SK-MEL-5 (cell line): Measurements from ENCODE around the gene ADGRG6. TPM values are rescaled to one million over a fixed set of nuclear protein-coding genes. Genes with fewer than 3 reads are reported as not detected.

ENCODE experiments used
- DNase-seq: peaks from one replicate; pipeline ENCODE4 v3.0.0-alpha.2; 2016; ENCODE audit warnings: low read depth, low spot score
- in situ Hi-C: cut with HindIII; loops from 2 replicates; pipeline ENCODE4 v1.10.0; 2016; ENCODE audit warnings: low sequenced_read_pairs, high pct_unique_total_duplicates, low pct_unique_long_range_greater_than_20kb
- total RNA-seq: library from RNA; depleted of rRNA; stranded (reverse); fragments of >200 nt; shearing (Covaris generic); gene quantifications from 2 replicates; pipeline ENCODE4 v1.2.3, GENCODE V29; 2014

Gene ADGRG6
- total RNA-seq, 1 experiment from 2014 or later: 134 TPM

DNA sequence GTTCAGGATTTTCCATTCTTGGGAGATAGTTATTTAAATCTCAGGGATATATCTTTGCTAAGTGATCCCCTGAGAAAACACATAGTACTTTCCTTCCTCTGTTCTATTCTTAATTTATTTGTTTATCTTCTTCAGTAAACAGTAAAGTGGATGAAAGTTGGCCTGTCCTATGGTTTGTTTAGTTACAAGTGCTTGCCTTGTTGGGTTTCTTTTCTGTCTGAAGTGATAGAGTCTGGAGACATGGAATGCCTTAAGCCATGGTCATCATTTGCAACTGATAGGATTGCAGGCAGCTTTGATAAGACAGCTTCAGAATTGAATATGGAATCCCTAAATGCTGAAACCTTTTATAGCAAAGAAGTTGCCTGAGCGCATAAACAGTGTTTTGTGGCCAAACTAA is 4.9 kb downstream of the ADGRG6 start:
- in situ Hi-C loops: no loop called here
- no peak for DNase-seq

DNA sequence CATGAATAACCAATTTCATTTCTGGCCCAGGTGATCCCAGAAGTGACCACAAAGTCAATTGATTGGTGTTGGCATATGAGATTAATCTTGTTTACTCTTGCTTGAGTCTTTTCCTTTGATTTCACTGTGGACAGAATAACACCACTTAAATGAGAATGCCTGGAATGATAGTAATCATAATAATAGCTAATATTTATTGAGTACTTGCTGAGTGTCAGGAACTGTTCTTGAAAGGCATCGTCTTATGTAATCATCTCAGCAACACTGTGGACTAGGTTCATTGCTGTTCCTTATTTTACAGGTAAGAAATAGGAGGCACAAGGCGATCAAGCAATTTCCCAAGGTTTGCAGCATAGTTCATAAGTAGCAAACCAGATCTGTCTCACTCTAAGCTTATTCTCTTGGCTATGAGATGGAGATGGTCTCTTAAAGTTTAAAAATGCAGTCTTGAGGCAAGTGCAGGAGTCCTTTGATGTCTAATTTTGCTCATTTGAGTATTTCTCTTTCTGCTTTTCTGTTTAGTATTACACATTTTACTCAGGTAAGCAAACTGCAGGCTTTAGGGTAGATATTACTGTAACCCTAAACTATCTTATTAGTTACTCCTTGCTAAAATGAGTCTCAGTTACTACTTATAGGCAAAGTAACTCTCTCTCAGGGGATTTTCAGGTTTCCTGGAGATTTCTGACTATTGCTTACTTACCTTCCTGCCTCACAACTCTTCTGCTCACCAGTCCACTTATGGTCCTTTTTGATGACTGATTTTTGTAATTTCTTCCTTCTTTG is 6.3 kb downstream of the ADGRG6 start:
- no peak for DNase-seq
- in situ Hi-C loops: no loop called here

DNA sequence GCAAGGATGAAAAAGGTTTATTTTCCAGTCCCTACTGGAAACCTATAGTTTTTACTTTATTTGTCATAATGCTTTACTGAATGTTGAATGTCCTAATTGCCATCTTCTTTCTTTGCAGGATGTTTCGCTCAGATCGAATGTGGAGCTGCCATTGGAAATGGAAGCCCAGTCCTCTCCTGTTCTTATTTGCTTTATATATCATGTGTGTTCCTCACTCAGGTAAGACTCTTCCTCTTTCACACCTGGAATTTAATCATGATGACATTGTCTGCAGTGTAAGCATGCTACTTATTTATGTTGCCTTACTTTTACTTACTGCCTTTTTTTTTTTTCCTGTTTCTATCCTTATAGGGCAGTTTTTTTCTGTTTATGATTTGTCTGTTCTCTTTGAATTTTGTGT is 7.6 kb downstream of the ADGRG6 start:
- in situ Hi-C loops: no loop called here
- DNase-seq: no peak

DNA sequence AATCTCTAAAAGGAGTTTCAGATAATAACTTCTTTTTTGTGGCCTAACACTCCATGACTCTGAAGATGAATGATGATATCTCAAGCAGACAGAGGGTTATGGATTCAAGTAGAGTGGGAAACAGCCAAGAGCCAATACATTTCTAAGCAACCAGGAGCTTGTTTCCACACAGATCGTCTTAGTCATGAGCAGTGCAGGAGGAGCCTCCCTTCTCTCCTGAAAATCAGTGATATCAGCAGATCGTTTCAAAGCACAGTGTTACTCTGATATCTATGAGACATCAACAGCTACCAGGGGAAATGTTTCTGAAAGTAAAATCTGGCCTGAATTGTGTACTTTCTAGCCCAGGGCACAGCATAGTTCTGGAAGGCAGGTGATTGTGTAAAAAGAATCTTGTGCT is 11.5 kb downstream of the ADGRG6 start:
- in situ Hi-C loops: no loop called here
- DNase-seq: peak; percentile 58

DNA sequence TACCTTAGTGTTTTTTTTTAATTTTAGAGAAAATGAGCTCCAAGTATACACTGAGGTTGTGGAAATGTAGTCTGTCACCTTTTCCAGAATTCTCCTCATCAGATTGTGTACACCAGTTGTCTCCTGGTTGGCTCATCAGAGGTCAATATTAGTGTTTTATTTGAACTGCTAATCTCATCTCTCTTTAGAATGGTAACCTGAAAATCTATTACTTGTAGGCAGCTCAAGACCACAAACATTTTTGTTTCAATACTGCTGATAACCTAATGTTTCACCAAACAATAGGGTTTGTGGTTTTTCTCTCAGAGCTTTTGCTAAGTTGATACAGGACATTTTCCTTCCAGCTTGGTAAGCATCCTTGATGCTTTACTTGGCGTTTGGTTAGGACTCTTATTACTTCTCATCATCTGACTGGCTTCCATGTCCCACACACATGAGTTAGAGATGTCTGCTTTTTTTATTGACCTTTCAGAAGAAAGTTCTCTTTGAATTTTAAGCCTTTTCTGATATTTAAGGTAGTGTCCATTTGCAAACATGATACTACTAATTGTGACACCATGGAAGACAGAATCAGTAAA is 15.1 kb downstream of the ADGRG6 start:
- in situ Hi-C loops: no loop called here
- no peak for DNase-seq

DNA sequence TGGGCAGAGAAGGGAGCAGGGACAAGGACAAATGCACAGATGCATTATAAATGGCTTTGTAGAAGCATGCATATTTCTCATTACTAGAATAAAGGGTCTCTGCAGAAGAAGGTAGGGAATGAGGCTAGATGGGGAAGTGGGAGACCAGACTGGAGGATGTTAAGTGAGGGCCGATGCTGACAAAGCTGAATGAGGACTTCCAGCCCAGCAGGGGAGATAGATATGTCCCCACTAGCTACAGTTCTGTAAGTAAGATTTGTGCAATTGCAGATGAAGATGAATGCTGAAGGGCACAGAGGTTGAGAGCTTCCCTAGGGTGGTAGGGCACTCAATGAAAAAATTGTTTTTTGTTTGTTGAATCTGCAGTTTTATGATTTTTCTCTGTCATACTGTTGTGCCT is 16.9 kb downstream of the ADGRG6 start:
- in situ Hi-C loops: no loop called here
- DNase-seq: no peak

DNA sequence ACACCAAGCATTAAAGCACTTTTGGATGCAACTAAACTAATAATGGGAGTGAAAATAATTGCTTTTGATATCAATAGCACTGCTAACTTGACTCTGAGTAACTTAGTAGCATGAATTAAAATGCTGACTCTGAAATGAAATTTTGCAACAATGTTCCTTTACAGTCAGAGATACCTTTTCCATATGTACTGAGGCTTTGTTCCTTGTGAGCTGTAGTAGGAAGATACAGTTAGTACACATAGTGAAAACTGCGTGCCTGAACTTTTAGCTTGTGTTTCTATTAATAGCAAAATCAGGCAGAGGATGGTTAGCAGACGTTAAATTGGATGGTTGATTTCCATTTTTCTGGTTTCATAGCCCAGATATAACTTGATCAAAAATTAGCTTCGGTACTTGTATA is 18.6 kb downstream of the ADGRG6 start:
- no peak for DNase-seq
- in situ Hi-C loops: no loop called here

DNA sequence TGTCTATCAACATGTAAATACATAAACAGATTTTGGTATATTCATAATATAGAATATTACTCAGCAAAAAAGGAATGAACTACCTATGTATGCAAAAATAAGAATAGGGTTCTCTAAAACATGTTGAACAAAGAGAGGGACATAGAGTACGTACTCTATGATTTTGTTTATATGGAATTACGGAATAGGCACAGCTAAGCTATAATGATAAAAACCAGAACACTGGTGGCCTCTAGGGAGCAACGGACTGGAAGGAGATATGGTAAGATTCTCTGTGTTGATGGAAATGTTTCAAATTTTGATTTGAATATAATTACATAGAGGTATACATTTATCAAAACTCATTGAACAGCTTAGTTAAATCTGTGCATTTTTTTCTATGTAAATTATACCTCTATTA is 19.6 kb downstream of the ADGRG6 start:
- in situ Hi-C loops: no loop called here
- DNase-seq: no peak

DNA sequence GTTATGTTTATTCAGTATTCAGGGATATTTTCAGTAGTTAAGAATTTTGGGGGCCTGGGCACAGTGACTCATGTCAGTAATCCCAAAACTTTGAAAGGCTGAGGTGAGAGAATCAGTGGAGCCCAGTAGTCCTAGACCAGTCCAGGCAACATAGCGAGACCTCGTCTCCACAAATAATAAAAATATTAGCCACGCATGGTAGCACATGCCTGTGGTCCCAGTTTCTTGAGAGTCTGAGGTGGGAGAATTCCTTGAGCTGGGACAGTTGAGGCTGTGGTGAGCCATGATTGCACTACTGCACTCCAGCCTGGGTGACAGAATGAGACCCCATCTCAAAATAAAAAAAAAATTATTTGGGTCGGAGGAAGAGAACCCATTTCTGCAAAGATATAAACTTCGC is 20.3 kb downstream of the ADGRG6 start:
- DNase-seq: no peak
- in situ Hi-C loops: no loop called here

DNA sequence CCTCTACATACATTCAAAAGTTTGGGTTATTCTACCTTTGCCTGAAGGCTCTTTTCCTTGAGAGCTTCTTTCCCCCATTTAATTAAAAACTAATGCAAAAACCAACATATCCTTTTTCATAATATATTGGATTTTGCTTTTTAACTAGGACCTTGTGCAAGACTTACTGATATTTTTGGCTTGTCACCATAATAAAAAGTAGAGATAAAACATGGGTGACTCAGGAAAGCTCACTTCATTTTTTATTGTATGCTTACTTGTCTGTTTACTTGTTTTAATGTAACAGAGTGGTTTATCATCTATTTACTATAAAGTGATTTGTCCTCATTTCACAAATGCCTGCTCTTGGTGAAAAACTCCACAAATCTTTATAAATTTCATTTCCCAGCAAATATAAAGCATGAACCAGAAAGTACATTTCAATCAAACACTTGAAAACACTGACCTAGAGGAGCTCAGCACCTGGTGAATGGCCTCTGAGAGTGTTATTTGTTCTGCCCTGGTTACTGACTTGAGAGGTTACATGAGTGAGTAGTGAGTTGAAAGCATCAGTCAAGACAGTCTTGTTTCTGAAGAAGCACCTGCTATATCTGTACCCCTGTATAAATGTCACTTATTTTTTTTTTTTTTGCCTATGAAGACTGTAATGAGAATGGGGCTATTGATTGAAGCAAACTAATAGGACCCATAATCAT is 20.8 kb downstream of the ADGRG6 start:
- in situ Hi-C loops: no loop called here
- DNase-seq: no peak

DNA sequence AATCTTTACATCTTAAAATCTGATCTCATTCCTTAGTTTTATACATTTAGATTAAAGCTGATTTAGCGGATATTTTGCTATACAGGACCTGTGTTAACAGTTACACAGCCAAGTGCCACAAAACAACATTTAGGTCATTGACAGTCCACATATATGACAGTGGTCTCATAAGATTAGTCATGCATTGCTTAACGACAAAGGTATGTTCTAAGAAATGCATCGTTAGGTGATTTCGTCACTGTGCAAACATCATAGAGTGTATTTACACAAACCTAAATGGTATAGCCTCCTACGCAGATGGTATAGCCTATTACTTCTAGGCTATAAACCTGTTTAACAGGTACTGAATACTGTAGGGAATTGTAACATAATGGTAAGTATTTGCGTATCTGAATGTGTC is 21.6 kb downstream of the ADGRG6 start:
- no peak for DNase-seq
- in situ Hi-C loops: no loop called here

DNA sequence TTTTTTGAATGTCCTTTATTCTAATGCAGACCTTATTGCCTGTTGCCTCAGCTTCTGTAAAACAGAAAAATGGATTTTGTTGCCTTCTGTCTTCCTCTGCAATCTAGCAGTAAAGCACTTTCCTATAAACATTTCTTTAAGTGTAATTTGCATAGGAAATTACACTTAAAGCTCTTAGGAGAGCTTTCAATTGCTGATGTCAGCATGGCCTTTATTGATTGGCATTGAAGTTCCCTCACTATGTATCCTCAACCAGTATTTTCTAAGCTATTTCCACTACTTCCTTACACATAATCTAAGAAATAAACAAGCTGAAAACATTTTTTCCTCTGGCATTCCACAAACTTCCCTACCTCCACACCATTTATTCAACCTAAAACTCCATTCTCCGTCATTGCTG is 22.3 kb downstream of the ADGRG6 start:
- DNase-seq: no peak
- in situ Hi-C loops: no loop called here

DNA sequence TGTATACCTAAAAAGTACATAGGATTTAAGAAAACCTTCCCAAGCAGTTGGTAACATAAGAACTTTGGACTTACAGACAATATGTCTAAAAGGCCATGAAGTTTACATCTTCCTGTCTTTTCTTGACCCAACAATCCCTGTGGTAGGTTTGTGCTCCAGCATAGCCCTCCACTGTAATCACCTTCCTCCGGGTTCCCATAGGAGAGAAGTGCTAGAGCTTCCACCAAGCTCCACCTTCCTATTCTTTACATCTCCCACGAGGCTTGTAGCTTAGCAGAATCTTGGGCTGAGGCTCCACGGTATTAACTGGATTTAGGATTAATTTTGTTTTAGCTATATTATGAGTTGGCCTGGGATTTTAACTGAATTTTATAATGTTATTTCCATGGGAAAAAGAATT is 23.3 kb downstream of the ADGRG6 start:
- no peak for DNase-seq
- in situ Hi-C loops: no loop called here

DNA sequence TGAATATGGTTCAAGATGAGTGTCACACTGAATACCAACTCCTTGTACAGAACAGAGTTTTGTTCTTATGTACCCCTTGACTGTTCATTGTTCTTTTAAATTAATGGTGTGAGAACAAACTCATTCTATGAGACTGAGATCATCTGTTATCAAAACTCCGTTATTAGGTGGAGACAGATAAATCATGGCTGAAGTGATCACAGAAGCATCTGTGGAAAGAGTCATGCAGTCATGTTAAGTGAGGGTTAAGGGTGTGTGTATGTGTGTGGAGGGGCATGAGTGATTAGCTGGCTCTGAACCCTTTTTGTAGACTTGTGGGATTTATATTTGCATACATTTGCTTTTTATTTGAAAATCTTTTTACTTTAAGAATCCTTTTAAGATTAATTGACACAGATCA is 24.7 kb downstream of the ADGRG6 start:
- DNase-seq: no peak
- in situ Hi-C loops: no loop called here

DNA sequence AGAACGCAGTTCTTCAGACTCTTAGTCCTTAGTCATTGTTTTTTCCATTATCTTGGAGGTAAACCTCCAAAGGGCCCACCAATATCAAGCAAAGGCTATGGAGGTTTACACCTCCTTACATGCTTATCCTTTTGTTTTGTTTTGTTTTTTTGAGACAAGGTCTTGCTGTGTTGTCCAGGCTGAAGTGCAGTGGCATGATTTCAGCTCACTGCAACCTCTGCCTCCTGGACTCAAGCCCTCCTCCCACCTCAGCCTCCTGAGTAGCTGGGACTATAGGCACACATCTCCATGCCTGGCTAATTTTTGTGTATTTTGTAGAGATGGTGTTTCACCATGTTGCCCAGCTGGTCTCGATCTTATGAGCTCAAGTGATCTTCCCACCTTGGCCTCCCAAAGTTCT is 26.3 kb downstream of the ADGRG6 start:
- DNase-seq: no peak
- in situ Hi-C loops: no loop called here

DNA sequence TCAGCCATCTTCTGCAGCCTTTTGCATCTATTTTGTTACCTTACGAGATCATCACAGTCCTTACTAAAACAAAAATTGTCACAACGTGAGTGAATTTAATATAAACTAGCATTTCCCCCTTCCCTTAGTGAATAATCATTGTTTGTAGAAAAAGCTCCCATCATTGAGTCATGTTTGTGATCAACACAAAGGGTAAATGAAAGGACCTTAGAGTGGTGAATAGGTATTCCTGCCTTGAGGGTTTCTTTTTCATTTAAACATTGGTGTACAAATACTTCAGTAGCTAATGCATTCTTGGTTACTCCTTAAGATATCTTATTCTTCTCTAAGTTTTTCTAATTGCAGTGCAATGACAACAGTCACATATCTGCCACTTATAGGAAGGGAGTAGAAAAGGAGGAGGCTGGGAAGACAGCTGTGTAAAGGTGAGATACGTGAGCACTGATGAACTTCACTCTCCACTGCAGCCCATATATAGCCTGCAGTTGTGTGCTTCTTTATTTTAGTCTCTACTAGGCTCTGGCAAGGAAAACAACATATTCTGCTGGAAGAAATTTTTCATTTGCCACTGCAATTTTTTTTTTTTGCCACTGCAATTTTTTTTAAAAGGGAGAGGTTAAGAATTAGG is 27.8 kb downstream of the ADGRG6 start:
- in situ Hi-C loops: no loop called here
- no peak for DNase-seq

DNA sequence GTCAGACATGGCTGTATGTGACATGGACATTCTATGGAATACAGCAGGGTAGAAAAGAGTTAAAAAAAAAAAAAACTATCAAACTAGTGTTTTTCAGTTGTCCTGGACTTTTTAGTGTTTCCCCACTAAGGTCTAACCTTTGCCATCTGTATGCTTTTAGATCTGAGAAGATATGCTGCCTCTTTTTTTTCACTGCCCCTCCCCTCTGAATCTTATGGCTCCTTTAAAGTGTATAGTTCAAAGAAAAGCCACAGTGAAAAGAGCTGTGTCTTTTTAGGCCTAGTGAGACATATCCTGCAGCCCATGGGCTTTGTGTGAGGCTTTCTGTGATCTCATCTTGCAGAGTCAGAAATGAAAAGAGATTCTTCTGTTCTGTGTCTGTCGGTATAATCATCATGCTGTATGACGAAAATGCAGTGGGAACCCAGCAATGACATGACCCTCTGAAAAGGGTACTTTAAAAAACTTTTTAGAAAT is 29.3 kb downstream of the ADGRG6 start:
- DNase-seq: peak; percentile 96
- in situ Hi-C loops: no loop called here

DNA sequence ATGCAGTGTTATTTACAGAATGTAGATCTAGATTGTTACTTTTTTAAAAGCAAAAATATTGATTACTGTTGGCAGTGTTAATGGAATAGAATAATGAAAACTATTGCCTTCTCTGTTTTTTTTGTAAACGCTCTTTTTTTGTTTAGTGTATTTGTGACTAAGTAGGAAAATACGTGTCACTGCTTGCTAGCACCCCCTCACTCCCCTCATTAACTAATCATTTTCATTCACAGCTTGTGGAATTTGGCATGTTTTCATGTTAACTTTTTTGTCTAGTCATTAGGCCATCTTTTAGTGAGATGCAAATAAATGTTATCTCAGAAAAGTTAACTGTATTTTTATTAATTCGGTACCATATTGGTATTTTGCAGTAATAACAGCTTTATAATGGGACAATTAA is 29.8 kb downstream of the ADGRG6 start:
- DNase-seq: no peak
- in situ Hi-C loops: no loop called here
